ENCODE data around the gene OSBPL1A.

Gene OSBPL1A

DNA sequence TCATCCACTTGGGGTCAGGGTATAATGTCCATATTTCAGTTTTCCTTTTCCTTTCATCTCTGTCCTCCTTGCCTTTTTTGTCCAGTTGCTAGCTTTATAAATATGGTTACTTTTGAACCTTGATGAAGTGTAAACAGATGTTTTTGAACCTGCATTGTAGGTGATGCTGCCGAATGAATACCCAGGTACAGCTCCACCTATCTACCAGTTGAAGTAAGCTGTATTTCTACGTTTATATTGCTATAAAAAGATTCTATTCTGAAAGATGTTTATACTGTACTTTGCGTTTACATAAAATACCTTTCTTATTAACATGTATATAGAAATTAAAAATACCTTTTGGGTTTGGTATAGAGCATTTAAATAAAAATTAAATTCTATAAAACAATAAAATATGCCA lies 31.1 kb upstream of the OSBPL1A start:
- Histone ChIP-seq H4K20me1 (ENCODE audit: low read depth, low read length) (no peaks in the 10 kb centered on the region), H3K27ac (ENCODE audit: low read depth, low read length) (no peak overlapping the region), H2AFZ (ENCODE audit: low read depth, low read length, severe bottlenecking) (no peak overlapping the region), H3K36me3 (ENCODE audit: low read length) (no peaks in the 10 kb centered on the region), H3K27me3 (ENCODE audit: low read length) (no peaks in the 10 kb centered on the region), H3K9me2 (replicated peaks; ENCODE audit: insufficient read depth, low read length) (no peaks in the 10 kb centered on the region), H3K4me2 (ENCODE audit: low read depth, low read length, poor library complexity, severe bottlenecking) (no peak overlapping the region), H3K4me3 (ENCODE audit: insufficient read depth, low read length, poor library complexity, severe bottlenecking) (no peak overlapping the region), H3K9ac (ENCODE audit: low read length) (no peak overlapping the region), H3K9me3 (ENCODE audit: insufficient read depth, low read length) (no peaks in the 10 kb centered on the region), H3K79me2 (ENCODE audit: insufficient read depth, low read length) (no peaks in the 10 kb centered on the region), H3F3A (ENCODE audit: insufficient read depth) (no peaks in the 10 kb centered on the region)
- TF ChIP-seq, protein P1, sequence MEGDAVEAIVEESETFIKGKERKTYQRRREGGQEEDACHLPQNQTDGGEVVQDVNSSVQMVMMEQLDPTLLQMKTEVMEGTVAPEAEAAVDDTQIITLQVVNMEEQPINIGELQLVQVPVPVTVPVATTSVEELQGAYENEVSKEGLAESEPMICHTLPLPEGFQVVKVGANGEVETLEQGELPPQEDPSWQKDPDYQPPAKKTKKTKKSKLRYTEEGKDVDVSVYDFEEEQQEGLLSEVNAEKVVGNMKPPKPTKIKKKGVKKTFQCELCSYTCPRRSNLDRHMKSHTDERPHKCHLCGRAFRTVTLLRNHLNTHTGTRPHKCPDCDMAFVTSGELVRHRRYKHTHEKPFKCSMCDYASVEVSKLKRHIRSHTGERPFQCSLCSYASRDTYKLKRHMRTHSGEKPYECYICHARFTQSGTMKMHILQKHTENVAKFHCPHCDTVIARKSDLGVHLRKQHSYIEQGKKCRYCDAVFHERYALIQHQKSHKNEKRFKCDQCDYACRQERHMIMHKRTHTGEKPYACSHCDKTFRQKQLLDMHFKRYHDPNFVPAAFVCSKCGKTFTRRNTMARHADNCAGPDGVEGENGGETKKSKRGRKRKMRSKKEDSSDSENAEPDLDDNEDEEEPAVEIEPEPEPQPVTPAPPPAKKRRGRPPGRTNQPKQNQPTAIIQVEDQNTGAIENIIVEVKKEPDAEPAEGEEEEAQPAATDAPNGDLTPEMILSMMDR (IDR thresholded peaks at IDR 0.05; ENCODE audit: insufficient read depth, low read length, poor library complexity, severe bottlenecking) = peak; percentile 15
- no peak for TF ChIP-seq EZH2phosphoT487 (conservative IDR thresholded peaks at IDR 0.05; ENCODE audit: low read length)

DNA sequence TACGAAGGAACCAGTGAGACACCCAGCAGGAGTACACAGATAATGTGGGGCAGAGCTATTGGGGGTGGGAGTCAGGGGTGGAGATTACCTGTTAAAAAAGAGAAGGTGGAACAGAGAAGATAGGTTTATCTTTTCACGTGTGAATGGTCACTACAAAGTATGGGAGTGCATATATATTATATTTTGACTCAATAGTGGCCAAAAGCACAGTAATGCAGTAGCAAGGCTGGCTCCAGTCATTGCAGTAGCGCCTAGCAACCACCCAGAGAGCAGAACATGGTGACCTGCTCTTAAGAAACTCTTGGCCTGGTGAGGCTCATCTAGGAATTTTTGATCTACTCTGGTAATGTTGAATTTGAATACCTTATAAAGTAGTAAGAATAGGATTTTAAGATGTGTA lies 29.9 kb upstream of the OSBPL1A start:
- Histone ChIP-seq H4K20me1 (ENCODE audit: low read depth, low read length) (no peaks in the 10 kb centered on the region), H3K27ac (ENCODE audit: low read depth, low read length) (no peak overlapping the region), H3K4me3 (ENCODE audit: insufficient read depth, low read length, poor library complexity, severe bottlenecking) (no peak overlapping the region), H3K9me3 (ENCODE audit: insufficient read depth, low read length) (no peaks in the 10 kb centered on the region), H3K9ac (ENCODE audit: low read length) (no peak overlapping the region), H3K9me2 (replicated peaks; ENCODE audit: insufficient read depth, low read length) (no peaks in the 10 kb centered on the region), H2AFZ (ENCODE audit: low read depth, low read length, severe bottlenecking) (no peak overlapping the region), H3K36me3 (ENCODE audit: low read length) (no peaks in the 10 kb centered on the region), H3K27me3 (ENCODE audit: low read length) (no peaks in the 10 kb centered on the region), H3K4me2 (ENCODE audit: low read depth, low read length, poor library complexity, severe bottlenecking) (no peak overlapping the region), H3F3A (ENCODE audit: insufficient read depth) (no peaks in the 10 kb centered on the region), H3K79me2 (ENCODE audit: insufficient read depth, low read length) (no peaks in the 10 kb centered on the region)
- TF ChIP-seq EZH2phosphoT487 (conservative IDR thresholded peaks at IDR 0.05; ENCODE audit: low read length) = no peak
- TF ChIP-seq, protein P1 (IDR thresholded peaks at IDR 0.05; ENCODE audit: insufficient read depth, low read length, poor library complexity, severe bottlenecking) = no peak

DNA sequence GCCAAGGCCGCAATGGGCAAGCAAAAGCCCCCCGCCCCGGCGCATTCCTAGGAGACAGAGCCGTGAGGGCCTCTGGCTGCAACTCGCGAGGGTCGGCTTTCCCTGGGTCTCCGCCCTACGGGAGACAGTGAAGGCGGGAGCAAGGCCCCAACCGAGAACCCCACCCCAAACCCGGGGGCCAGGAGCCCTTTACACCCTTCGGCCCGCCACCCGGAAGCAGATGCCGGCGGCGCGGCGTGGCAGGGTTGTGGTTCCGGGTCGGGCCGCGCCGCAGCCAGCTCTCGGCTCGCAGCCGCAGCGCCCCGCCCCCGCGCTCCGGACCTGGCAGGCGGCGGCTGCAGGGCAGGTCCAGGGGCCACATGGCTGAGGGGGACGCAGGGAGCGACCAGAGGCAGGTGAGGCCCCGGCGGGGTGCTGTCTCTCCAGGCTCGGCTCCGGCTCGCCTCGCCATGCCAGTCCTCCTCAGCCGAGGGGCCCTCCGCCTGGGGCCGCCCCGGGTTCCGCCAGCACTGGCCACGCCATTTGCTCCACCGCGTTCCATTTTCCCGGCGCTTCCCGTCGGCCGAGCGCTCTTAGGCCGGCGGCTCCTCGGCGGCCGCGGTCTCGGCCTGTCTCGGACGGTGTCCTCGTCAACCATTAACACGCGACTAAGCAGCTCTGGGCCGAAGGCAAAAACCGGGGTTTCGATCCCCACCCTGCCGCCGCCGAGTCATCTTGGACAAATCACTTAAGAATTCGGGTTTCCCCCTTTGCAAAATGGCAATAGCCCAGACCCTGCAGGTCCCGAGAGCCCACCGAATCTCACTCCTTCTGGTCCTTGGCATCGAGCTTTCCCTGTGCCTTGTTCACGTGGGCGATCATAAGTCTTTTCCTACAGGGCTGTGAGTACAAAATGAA lies 29.0 kb upstream of the OSBPL1A start, which contains the start of gene IMPACT:
TSS of gene IMPACT (plus strand) at position 273 of the 897 bp plus-strand sequence. CDS start at position 360, 87 bp downstream.
- Histone ChIP-seq H3K79me2 (ENCODE audit: insufficient read depth, low read length) (no peaks in the 10 kb centered on the region), H3F3A (ENCODE audit: insufficient read depth) (no peaks in the 10 kb centered on the region), H3K4me3 (ENCODE audit: insufficient read depth, low read length, poor library complexity, severe bottlenecking) (no peak within 1 kb of the TSS), H3K36me3 (ENCODE audit: low read length) (no peaks in the 10 kb centered on the region), H4K20me1 (ENCODE audit: low read depth, low read length) (no peaks in the 10 kb centered on the region), H3K9me3 (ENCODE audit: insufficient read depth, low read length) (no peaks in the 10 kb centered on the region), H3K4me2 (ENCODE audit: low read depth, low read length, poor library complexity, severe bottlenecking) (no peak within 1 kb of the TSS), H3K27me3 (ENCODE audit: low read length) (no peaks in the 10 kb centered on the region), H3K27ac (ENCODE audit: low read depth, low read length) (no peak within 1 kb of the TSS), H3K9me2 (replicated peaks; ENCODE audit: insufficient read depth, low read length) (no peaks in the 10 kb centered on the region), H3K9ac (ENCODE audit: low read length) (no peak within 1 kb of the TSS), H2AFZ (ENCODE audit: low read depth, low read length, severe bottlenecking) (no peak within 1 kb of the TSS)
- no peak for TF ChIP-seq EZH2phosphoT487 (conservative IDR thresholded peaks at IDR 0.05; ENCODE audit: low read length)
- TF ChIP-seq, protein P1 (IDR thresholded peaks at IDR 0.05; ENCODE audit: insufficient read depth, low read length, poor library complexity, severe bottlenecking) = no peak

Measured in SU-DHL-6 (cell line).